ENCODE measurements around the gene PODXL. TPM values are rescaled to one million over a fixed set of nuclear protein-coding genes. Genes with fewer than 3 reads are reported as not detected.

PODXL gene
- total and polyA plus RNA-seq, 2 donors (not counting 3 experiments of a cell fraction or from before 2014, with no cell fraction given), result 86.4 to 156 TPM

GRCh38 chr7:131455001-131455400 is 101.4 kb downstream of the PODXL start:
- Histone ChIP-seq H3K4me1 (ENCODE audit: control insufficient read depth, extremely low read depth, insufficient read depth, low read length) (peaks cover 9% of the 10 kb centered on the region), H3K4me2 (ENCODE audit: insufficient read depth, low read length) (no peak overlapping the region), H3K9ac (replicated peaks; ENCODE audit: extremely low read depth, insufficient read depth, low read length) (no peak overlapping the region), H3K4me3 (replicated peaks in 1 of 3; ENCODE audit: insufficient read depth in 1 of 3, low read depth in 1 of 3, low read length in 3 of 3) (no peak overlapping the region), H4K20me1 (replicated peaks; ENCODE audit: control insufficient read depth, extremely low read depth, insufficient read depth, low read length) (no peaks in the 10 kb centered on the region), H3K79me2 (ENCODE audit: control insufficient read depth, insufficient read depth, low read length) (no peaks in the 10 kb centered on the region), H3K27ac (ENCODE audit: insufficient read depth, low read depth, low read length) (no peak overlapping the region), H3K36me3 (ENCODE audit: control insufficient read depth in 2 of 2, extremely low read depth in 1 of 2, insufficient read depth in 2 of 2, low read length in 2 of 2) (no peaks in the 10 kb centered on the region), H3K9me3 (replicated peaks; ENCODE audit: control insufficient read depth, insufficient read depth, low read length) (no peaks in the 10 kb centered on the region), H3K27me3 (ENCODE audit: control insufficient read depth in 2 of 2, insufficient read depth in 2 of 2, low read length in 2 of 2) (no peaks in the 10 kb centered on the region), H3K9me1 (replicated peaks; ENCODE audit: control insufficient read depth, extremely low read depth, insufficient read depth, low read length) (no peaks in the 10 kb centered on the region), H2AFZ (ENCODE audit: low read depth, low read length) (no peak overlapping the region)
- ChIA-PET CTCF (interaction anchor here (1.7 to 1.9 kb wide), 2 partner anchors 9 to 13 kb away, joined by 3 to 4 read pairs; no protein-coding TSS in a partner anchor), POLR2A (interaction anchor here (0.5 kb wide), 1 partner anchor 386 kb away, joined by 6 read pairs; no protein-coding TSS in a partner anchor)
- intact Hi-C loops (cut with micrococcal nuclease) (no loop called here), dilution Hi-C loops (cut with MboI; ENCODE audit: extremely low pct_ligation_motif_present, low sequenced_read_pairs) (no loop called here)
- no TSS peak for BruUV-seq (replicated peaks)
- DNase-seq (ENCODE audit: low read depth, low spot score) (no peak), FAIRE-seq (no peak)
- TF ChIP-seq MYC (IDR thresholded peaks at IDR 0.05; ENCODE audit: low read depth, low read length) (no peak), EZH2 (IDR thresholded peaks at IDR 0.05; ENCODE audit: borderline replicate concordance, low read depth, low read length, severe bottlenecking) (no peak), MAX (IDR thresholded peaks at IDR 0.05; ENCODE audit: insufficient read depth, insufficient read length) (no peak), GATA2 (IDR thresholded peaks at IDR 0.05; ENCODE audit: insufficient read depth, insufficient read length, low read depth, low read length) (no peak), POLR2A (IDR thresholded peaks at IDR 0.05; ENCODE audit: low read depth, low read length) (no peak), JUN (IDR thresholded peaks at IDR 0.05; ENCODE audit: borderline replicate concordance, insufficient read depth, insufficient read length, low read depth) (no peak), CTCF (IDR thresholded peaks at IDR 0.05; ENCODE audit: extremely low read depth in 1 of 2, insufficient read depth in 1 of 2, low read depth in 1 of 2, low read length in 2 of 2) (no peak), FOS (IDR thresholded peaks at IDR 0.05; ENCODE audit: borderline replicate concordance, insufficient read depth, low read length) (no peak)

All from endothelial cell of umbilical vein (primary cell).